H9 (cell line): ENCODE data around the gene ARMH3. TPM values are rescaled to one million over a fixed set of nuclear protein-coding genes. Genes with fewer than 3 reads are reported as not detected.

Experiments used
- DNase-seq: peaks from one replicate; pipeline ENCODE4 v3.0.0-alpha.2; 2017
- H2AFZ ChIP-seq: one replicate; pipeline ENCODE4 v1.6.1; 2013; ENCODE audit warnings: mild to moderate bottlenecking, low read length, control low read depth, moderate library complexity
- H2AK5ac ChIP-seq: 2 replicates; pipeline ENCODE4 v1.6.1; 2013; ENCODE audit warnings: low read length, control low read depth, mixed read lengths; ENCODE audit not compliant: insufficient read length
- H2BK120ac ChIP-seq: one replicate; pipeline ENCODE4 v1.6.1; 2013; ENCODE audit warnings: low read depth, mild to moderate bottlenecking, low read length, control low read depth, inconsistent platforms; ENCODE audit not compliant: poor library complexity, severe bottlenecking
- H2BK12ac ChIP-seq: 2 replicates; pipeline ENCODE4 v1.6.1; 2013; ENCODE audit warnings: low read length, control low read depth, mixed read lengths, low read depth; ENCODE audit not compliant: insufficient read length
- H2BK15ac ChIP-seq: 2 replicates; pipeline ENCODE4 v1.6.1; 2013; ENCODE audit warnings: low read depth, low read length, control low read depth
- H2BK20ac ChIP-seq: one replicate; pipeline ENCODE4 v1.6.1; 2013; ENCODE audit warnings: low read depth, mild to moderate bottlenecking, low read length, control low read depth, inconsistent platforms; ENCODE audit not compliant: poor library complexity, severe bottlenecking
- H2BK5ac ChIP-seq: 2 replicates; pipeline ENCODE4 v1.6.1; 2013; ENCODE audit warnings: low read length, control low read depth, mixed read lengths; ENCODE audit not compliant: insufficient read length
- H3K14ac ChIP-seq: 2 replicates; pipeline ENCODE4 v1.6.1; 2013; ENCODE audit warnings: low read length, control low read depth; ENCODE audit not compliant: insufficient read depth
- H3K18ac ChIP-seq: 2 replicates; pipeline ENCODE4 v1.6.1; 2013; ENCODE audit warnings: low read depth, mild to moderate bottlenecking, mixed read lengths, low read length, control low read depth; ENCODE audit not compliant: insufficient read length
- H3K23ac ChIP-seq: 2 replicates; pipeline ENCODE4 v1.6.1; 2013; ENCODE audit warnings: low read length, control low read depth, mixed read lengths, low read depth; ENCODE audit not compliant: insufficient read length
- H3K23me2 ChIP-seq: 2 replicates; pipeline ENCODE4 v1.6.1; 2013; ENCODE audit warnings: low read depth, mild to moderate bottlenecking, mixed read lengths, low read length, control low read depth; ENCODE audit not compliant: insufficient read length, poor library complexity, severe bottlenecking
- H3K27ac ChIP-seq: 2 replicates; pipeline ENCODE4 v1.5.1; 2013; ENCODE audit warnings: low read length, control low read depth, mixed read lengths, low read depth; ENCODE audit not compliant: insufficient read length
- H3K27me3 ChIP-seq: 2 replicates; pipeline ENCODE4 v1.6.1; 2013; ENCODE audit warnings: low read length, control low read depth, inconsistent platforms; ENCODE audit not compliant: insufficient read depth
- H3K4ac ChIP-seq: 2 replicates; pipeline ENCODE4 v1.6.1; 2013; ENCODE audit warnings: low read depth, mild to moderate bottlenecking, control low read depth, inconsistent platforms, low read length, moderate library complexity
- H3K4me1 ChIP-seq: 2 replicates; pipeline ENCODE4 v1.6.1; 2013; ENCODE audit warnings: low read length, control low read depth, inconsistent platforms; ENCODE audit not compliant: insufficient read depth
- H3K4me2 ChIP-seq: 2 replicates; pipeline ENCODE4 v1.6.1; 2013; ENCODE audit warnings: low read length, control low read depth, mixed read lengths; ENCODE audit not compliant: insufficient read length, insufficient read depth
- H3K56ac ChIP-seq: 2 replicates; pipeline ENCODE4 v1.6.1; 2013; ENCODE audit warnings: low read depth, mild to moderate bottlenecking, mixed read lengths, low read length, control low read depth; ENCODE audit not compliant: insufficient read length
- H3K79me1 ChIP-seq: 2 replicates; pipeline ENCODE4 v1.6.1; 2013; ENCODE audit warnings: low read depth, mild to moderate bottlenecking, moderate library complexity, low read length, control low read depth, inconsistent platforms; ENCODE audit not compliant: insufficient read depth, poor library complexity, severe bottlenecking
- H3K79me2 ChIP-seq: 2 replicates; pipeline ENCODE4 v1.6.1; 2013; ENCODE audit warnings: low read length, control low read depth, inconsistent platforms; ENCODE audit not compliant: insufficient read depth
- H3K9ac ChIP-seq: 2 replicates; pipeline ENCODE4 v1.6.1; 2013; ENCODE audit warnings: low read length, control low read depth, mixed read lengths; ENCODE audit not compliant: insufficient read length; ENCODE audit errors: extremely low read depth
- H3K9me3 ChIP-seq: one replicate; pipeline ENCODE4 v1.6.1; 2013; ENCODE audit warnings: low read depth, low read length, inconsistent platforms; ENCODE audit not compliant: control insufficient read depth
- H3T11ph ChIP-seq: one replicate; pipeline ENCODE4 v1.6.1; 2013; ENCODE audit warnings: mild to moderate bottlenecking, low read length, control low read depth, inconsistent platforms
- H4K20me1 ChIP-seq: one replicate; pipeline ENCODE4 v1.6.1; 2013; ENCODE audit not compliant: control insufficient read depth, insufficient read length, insufficient read depth
- H4K5ac ChIP-seq: 2 replicates; pipeline ENCODE4 v1.6.1; 2013; ENCODE audit warnings: low read depth, mild to moderate bottlenecking, mixed read lengths, low read length, control low read depth; ENCODE audit not compliant: insufficient read length
- H4K8ac ChIP-seq: replicated peaks from 2 replicates; pipeline ENCODE4 v1.6.1; 2013; ENCODE audit warnings: low read length, control low read depth, mixed read lengths, low read depth; ENCODE audit not compliant: insufficient read length
- H4K91ac ChIP-seq: 2 replicates; pipeline ENCODE4 v1.6.1; 2013; ENCODE audit warnings: low read depth, mild to moderate bottlenecking, moderate library complexity, mixed read lengths, low read length, control low read depth; ENCODE audit not compliant: insufficient read length
- H3K27ac Mint-ChIP-seq, 3 experiments: 2 replicates in 2 of 3; 3 replicates in 1 of 3; pipeline ENCODE4 v1.8.0; 2020 to 2021; ENCODE audit warnings: mixed read lengths in 3 of 3, mild to moderate bottlenecking in 1 of 3, moderate library complexity in 1 of 3
- H3K27me3 Mint-ChIP-seq: 2 replicates; pipeline ENCODE4 v1.8.0; 2021; ENCODE audit warnings: low read depth, mild to moderate bottlenecking, moderate library complexity, mixed read lengths
- H3K36me3 Mint-ChIP-seq, 3 experiments: 2 replicates in 2 of 3; 3 replicates in 1 of 3; pipeline ENCODE4 v1.8.0; 2020 to 2021; ENCODE audit warnings: low read depth in 3 of 3, mixed read lengths in 3 of 3; ENCODE audit not compliant: insufficient read depth in 1 of 3
- H3K4me1 Mint-ChIP-seq, 2 experiments: 2 replicates each; pipeline ENCODE4 v1.8.0; 2020; ENCODE audit warnings: mixed read lengths in 2 of 2
- H3K4me3 Mint-ChIP-seq, 2 experiments: 2 replicates in 1 of 2; 3 replicates in 1 of 2; pipeline ENCODE4 v1.8.0; 2020 to 2021; ENCODE audit warnings: mild to moderate bottlenecking in 2 of 2, mixed read lengths in 2 of 2, moderate library complexity in 1 of 2
- H3K9me3 Mint-ChIP-seq, 2 experiments: 2 replicates in 1 of 2; 3 replicates in 1 of 2; pipeline ENCODE4 v1.8.0; 2020; ENCODE audit warnings: mild to moderate bottlenecking in 2 of 2, mixed read lengths in 2 of 2, moderate library complexity in 1 of 2
- CTCF ChIP-seq: fragments of 200-600 bp; sonication (generic); conservative IDR thresholded peaks from 3 replicates; pipeline ENCODE4 v1.8.0; 2021; ENCODE audit warnings: antibody characterized with exemption, mild to moderate bottlenecking
- WGBS: extraction: QIAGEN DNeasy Blood & Tissue Kit; methylation state at CpG from one replicate; pipeline ENCODE4 v1.1.7; 2013; ENCODE audit warnings: missing lambda C conversion rate, low lambda C conversion rate, mixed read lengths; ENCODE audit not compliant: insufficient read length; ENCODE audit errors: extremely low coverage; 5-methylcytosine and 5-hydroxymethylcytosine counted together
- total RNA-seq: library from RNA; stranded (reverse); gene quantifications from 2 replicates; pipeline ENCODE4 v1.2.1, GENCODE V29; 2021

Gene ARMH3
- total RNA-seq, 1 experiment from 2014 or later = 20.4 TPM

- Mint-ChIP-seq H3K36me3 (peaks cover 14 to 35% (median 31%) of the 10 kb centered on the region in 3 experiments), H3K9me3 (no peaks in the 10 kb centered on the region), H3K4me1 (no peaks in the 10 kb centered on the region), H3K4me3 (no peak overlapping the region), H3K27me3 (no peaks in the 10 kb centered on the region), H3K27ac (no peak overlapping the region; a peak in 1 of 7 replicates)
- no peaks in the 10 kb centered on the region for H3K23me2 ChIP-seq
- H4K8ac ChIP-seq = no peak overlapping the region
- no peak overlapping the region for H2BK15ac ChIP-seq
- H3K18ac ChIP-seq = no peak overlapping the region
- H2BK5ac ChIP-seq = no peak overlapping the region
- no peak for TF ChIP-seq CTCF
- no peak overlapping the region for H2AK5ac ChIP-seq
- H3K56ac ChIP-seq = no peak overlapping the region
- H3K27ac ChIP-seq = no peak overlapping the region
- no peaks in the 10 kb centered on the region; the same call in 1 of the 2 replicates for H3K79me2 ChIP-seq
- H4K20me1 ChIP-seq = no peaks in the 10 kb centered on the region
- H2BK12ac ChIP-seq = no peak overlapping the region
- H3K23ac ChIP-seq = no peak overlapping the region
- H4K5ac ChIP-seq = no peak overlapping the region
- H3K27me3 ChIP-seq = no peaks in the 10 kb centered on the region
- no peak overlapping the region for H2BK20ac ChIP-seq
- H3K9ac ChIP-seq = no peak overlapping the region
- no peak overlapping the region for H3T11ph ChIP-seq
- H3K14ac ChIP-seq = no peak overlapping the region
- no peak overlapping the region for H4K91ac ChIP-seq
- no peak overlapping the region for H2AFZ ChIP-seq
- no CpG with 5 or more reads among the region's 2 CpGs for WGBS
- DNase-seq = no peak
- H3K4me2 ChIP-seq = no peak overlapping the region
- no peaks in the 10 kb centered on the region for H3K4me1 ChIP-seq
- H3K9me3 ChIP-seq = no peaks in the 10 kb centered on the region
- H3K4ac ChIP-seq = no peak overlapping the region
- H3K79me1 ChIP-seq = no peaks in the 10 kb centered on the region
- no peak overlapping the region for H2BK120ac ChIP-seq
These were observed 35.0 kb downstream of the ARMH3 start for GRCh38 chr10:102020938-102021337.
